Hepatocyte (in vitro differentiated cells): ENCODE measurements around the gene FRG2C.
"Not testable (repeated sequence)": the region's sequence is repeated elsewhere in the genome, so short reads cannot be mapped to it uniquely, and the experiment has no call there.

ENCODE experiments used
- EZH2phosphoT487 ChIP-seq: fragments of 200-600 bp; sonication (generic); IDR thresholded peaks from one replicate; pipeline ENCODE4 v1.6.1; 2018; ENCODE audit warnings: antibody characterized with exemption, mild to moderate bottlenecking, low read depth, moderate library complexity; ENCODE audit not compliant: unreplicated experiment, severe bottlenecking
- TF ChIP-seq, protein P1 (sequence below): fragments of 200-600 bp; sonication (generic); IDR thresholded peaks from 2 replicates; pipeline ENCODE4 v1.5.1; 2016; ENCODE audit warnings: antibody characterized with exemption, mild to moderate bottlenecking; ENCODE audit not compliant: poor library complexity

DNA sequence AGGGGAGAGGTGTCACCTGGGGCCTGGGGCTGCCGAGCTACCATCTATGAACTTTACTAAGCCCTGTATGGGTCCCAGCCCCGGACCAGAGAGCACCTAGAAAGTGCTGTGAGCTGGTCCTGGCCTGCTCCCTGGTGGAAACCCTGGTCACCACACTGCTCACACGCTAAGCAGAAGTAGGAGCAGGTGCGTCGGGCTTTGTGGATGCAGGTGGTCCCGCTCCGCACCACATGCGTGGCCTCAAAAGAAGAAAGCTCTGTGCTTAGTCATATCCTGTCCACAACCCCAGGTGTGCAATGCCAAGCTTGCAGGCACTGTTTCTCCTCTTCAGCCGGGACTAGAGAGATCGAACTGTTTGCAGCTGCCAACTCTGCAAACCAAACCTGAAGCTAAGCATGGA lies 42.4 kb upstream of the FRG2C start:
- TF ChIP-seq, protein P1, sequence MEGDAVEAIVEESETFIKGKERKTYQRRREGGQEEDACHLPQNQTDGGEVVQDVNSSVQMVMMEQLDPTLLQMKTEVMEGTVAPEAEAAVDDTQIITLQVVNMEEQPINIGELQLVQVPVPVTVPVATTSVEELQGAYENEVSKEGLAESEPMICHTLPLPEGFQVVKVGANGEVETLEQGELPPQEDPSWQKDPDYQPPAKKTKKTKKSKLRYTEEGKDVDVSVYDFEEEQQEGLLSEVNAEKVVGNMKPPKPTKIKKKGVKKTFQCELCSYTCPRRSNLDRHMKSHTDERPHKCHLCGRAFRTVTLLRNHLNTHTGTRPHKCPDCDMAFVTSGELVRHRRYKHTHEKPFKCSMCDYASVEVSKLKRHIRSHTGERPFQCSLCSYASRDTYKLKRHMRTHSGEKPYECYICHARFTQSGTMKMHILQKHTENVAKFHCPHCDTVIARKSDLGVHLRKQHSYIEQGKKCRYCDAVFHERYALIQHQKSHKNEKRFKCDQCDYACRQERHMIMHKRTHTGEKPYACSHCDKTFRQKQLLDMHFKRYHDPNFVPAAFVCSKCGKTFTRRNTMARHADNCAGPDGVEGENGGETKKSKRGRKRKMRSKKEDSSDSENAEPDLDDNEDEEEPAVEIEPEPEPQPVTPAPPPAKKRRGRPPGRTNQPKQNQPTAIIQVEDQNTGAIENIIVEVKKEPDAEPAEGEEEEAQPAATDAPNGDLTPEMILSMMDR = not testable (repeated sequence)
- TF ChIP-seq EZH2phosphoT487 = not testable (repeated sequence)
